Stomach (tissue), 4 donors: ENCODE data around the gene TCP11.

Source experiments
- EP300 ChIP-seq: sonication (generic); formaldehyde crosslinking; IDR thresholded peaks from one replicate; pipeline ENCODE4 v1.6.1; 2017; ENCODE audit warnings: antibody characterized with exemption
- TF ChIP-seq, protein P1 (sequence below), 7 experiments: fragments of 450-650 bp in 4 of 7; fragments of 200-600 bp in 3 of 7; sonication (generic) in 3 of 7; IDR thresholded peaks; one replicate each; pipeline ENCODE4 v1.5.1; 2016 to 2019; ENCODE audit warnings: antibody characterized with exemption in 7 of 7, control low read depth in 2 of 7, mild to moderate bottlenecking in 1 of 7

DNA sequence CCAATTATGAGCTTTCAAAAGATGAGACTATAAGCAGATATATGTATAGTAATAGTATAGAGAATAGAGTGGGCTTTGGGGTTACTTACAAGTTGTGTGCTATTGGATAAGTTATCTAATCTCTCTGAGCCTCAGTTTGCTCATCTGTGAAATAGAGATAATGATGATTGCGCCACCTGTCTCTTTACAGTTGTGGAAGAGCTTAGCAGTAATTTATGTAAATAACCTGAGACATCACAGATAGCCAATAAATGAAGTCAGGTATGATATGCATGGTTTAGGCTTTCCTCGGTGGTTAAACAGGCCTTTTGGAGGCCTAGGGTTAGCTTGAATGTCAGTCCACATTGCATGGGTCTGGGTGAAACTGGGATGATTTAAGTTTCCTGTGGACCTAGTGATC, 42.8 kb upstream of the TCP11 start:
- TF ChIP-seq EP300: no peak
- TF ChIP-seq, protein P1, sequence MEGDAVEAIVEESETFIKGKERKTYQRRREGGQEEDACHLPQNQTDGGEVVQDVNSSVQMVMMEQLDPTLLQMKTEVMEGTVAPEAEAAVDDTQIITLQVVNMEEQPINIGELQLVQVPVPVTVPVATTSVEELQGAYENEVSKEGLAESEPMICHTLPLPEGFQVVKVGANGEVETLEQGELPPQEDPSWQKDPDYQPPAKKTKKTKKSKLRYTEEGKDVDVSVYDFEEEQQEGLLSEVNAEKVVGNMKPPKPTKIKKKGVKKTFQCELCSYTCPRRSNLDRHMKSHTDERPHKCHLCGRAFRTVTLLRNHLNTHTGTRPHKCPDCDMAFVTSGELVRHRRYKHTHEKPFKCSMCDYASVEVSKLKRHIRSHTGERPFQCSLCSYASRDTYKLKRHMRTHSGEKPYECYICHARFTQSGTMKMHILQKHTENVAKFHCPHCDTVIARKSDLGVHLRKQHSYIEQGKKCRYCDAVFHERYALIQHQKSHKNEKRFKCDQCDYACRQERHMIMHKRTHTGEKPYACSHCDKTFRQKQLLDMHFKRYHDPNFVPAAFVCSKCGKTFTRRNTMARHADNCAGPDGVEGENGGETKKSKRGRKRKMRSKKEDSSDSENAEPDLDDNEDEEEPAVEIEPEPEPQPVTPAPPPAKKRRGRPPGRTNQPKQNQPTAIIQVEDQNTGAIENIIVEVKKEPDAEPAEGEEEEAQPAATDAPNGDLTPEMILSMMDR (IDR thresholded peaks at IDR 0.05): no peak
